Hematopoietic multipotent progenitor cell (in vitro differentiated cells): ENCODE results near the gene DRD3. TPM values are rescaled to one million over a fixed set of nuclear protein-coding genes. Genes with fewer than 3 reads are reported as not detected.
A peak's percentile ranks its signal among the peaks of the same experiment; 100 is the strongest.

ENCODE experiments used
- DNase-seq, 3 donors: peaks; one replicate each; pipeline ENCODE4 v3.0.0-alpha.2; 2011 to 2015; ENCODE audit warnings: low read depth in 2 of 3, low spot score in 2 of 3
- total RNA-seq: library from RNA; depleted of rRNA; stranded (reverse); fragments of >200 nt; gene quantifications from one replicate; pipeline ENCODE4 v1.2.3, GENCODE V29; 2012

DRD3 gene
- not detected for total RNA-seq

DNA sequence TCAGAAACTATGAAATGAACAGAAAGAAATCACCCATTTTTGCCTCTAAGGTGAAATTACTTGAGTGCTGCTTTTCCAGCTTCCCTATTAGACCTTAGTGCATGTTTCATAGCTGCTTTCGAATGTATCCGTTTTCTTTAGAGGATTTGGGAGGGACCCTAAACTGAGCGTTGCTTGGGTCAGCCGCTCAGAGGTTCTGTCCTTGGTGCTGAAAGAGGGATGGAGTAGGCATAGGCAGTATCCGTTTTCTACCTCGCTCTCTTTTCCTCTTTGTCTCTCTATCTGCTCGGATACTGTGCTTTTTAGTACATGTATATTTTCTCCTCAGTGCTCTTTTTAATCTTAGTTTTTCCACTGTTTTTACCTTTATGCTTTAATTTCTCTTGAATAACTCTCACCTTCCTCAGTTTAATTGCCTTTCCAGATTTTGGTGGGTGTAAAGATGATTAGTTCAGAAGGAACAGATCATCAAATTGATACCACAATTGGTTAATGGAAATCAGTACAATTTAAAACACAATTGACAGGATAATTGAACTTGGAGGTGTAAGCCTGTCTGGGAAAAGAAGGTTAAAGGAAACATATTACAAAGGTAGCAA, at the start of gene DRD3:
TSS of gene DRD3 (minus strand) at position 283 of the 599 bp plus-strand sequence. CDS start 7,060 bp downstream, outside the sequence.
- DNase-seq: peak in 2 of 3 donors; percentile 33 to 64

DNA sequence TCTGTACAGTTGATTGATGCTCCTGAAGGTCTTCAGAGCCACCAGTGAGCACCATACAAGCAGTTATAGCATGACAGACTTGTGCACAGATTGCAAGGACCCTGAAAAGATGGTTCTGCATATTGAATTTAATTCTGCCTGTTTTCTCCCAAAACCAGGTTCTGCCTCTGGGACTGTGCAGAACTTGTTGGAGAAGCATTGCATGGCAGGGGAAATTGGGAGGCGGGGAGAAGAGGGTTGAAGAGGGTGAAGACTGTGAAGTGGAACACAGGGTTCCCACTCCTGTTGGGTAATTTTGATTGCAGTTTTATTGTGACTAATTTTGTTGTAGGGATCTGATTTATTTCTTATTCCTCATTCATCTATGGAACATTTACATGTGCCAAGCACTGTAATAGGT, 48.2 kb upstream of the DRD3 start:
- no peak for DNase-seq

GRCh38 chr3:114226313-114226712, 47.5 kb upstream of the DRD3 start:
- no peak for DNase-seq

GRCh38 chr3:114223143-114223542, 44.3 kb upstream of the DRD3 start:
- DNase-seq: no peak

DNA sequence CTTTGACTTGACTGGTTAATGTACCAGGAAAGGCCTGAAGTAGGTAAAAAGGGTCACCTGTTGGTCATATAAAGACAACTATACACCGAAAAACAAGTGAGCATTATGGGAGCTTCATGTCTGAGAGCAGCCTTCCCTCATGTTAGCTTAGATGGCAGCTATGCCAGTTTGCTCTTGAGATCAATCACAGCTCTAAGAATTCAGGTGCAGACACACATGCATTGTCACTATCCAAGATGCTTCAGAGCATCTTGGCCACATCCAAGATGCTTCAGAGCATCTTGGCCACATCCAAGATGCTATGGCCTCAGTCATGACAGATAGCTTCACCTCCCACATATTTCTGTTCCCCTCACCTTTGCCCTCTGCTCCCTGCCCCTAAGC, 43.0 kb upstream of the DRD3 start:
- DNase-seq: no peak

DNA sequence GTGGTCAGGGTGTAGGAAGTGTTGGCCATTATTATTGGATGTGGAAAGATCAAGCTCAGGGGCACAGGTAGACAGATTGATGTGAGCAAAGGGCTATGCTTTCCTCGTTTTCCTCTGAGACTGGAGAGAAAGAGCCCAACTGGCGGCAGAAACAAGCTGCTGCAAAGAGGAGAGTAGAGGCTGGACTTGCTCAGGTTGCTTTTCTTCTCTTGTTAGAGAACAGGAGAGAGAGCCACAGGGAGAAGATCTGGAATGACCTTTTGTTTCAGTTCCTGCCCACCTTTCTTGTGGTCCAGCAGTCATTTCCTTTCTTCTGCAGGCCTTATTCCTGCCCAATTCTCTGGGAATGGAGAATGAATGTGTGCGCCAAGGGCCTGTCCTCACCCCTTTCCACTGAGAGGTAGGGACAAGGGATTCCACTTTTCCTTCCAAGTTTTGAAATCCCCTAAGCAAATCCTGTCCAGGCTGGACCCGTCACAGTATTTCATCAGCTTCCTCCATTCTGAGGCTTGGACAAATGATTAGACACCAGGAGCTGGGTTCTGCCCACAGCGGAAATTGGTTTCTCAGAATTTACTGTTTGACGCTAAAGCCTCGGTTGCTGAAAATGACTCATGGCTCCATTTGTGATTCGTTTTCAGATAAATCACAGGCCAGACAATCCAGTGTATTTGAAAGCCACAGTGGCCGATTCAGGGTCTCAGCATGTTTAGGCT, 42.5 kb upstream of the DRD3 start:
- DNase-seq: peak in 1 of 3 donors; percentile 29

DNA sequence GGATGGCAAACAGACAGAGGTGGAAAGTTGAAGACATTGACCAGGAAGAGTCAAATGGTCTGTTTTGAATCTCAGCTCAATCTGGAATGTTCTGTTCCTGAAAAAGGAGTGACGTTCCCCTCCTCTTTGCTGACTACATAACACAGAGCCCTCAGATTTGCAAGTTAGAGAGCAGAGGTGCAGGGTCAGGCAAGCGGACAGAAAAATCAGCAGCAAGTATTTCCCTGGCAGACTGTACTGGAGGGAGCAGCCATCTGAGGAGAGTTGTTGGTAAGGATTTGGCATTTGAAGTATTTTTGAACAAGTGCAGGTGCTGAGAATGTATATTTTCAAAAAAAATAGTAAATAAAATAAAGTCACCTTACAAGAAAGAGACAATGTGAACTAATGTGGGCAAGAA, 40.9 kb upstream of the DRD3 start:
- no peak for DNase-seq

GRCh38 chr3:114218578-114219185, 39.8 kb upstream of the DRD3 start:
- DNase-seq: no peak

DNA sequence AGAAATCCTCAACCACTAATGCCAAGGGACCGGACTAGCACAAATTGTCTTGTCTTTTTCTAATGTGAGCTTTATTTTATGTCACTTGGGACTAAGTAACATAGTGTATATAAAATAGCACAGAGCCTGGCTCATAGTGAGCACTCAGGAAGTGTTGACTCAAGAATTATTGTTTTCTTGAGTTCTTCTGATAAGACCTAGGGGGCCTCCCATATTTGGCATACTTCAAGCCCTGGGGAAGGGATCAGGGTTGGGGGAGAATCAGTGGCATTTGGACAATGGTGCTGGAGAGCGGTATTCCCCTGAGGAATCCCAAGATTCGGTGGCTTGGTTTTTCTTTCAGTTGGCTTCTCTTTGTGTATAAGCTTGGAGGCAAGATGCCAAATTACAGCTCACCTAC, 39.2 kb upstream of the DRD3 start:
- no peak for DNase-seq

- DNase-seq: no peak
Observed at GRCh38 chr3:114217266-114217665, 38.4 kb upstream of the DRD3 start.

DNA sequence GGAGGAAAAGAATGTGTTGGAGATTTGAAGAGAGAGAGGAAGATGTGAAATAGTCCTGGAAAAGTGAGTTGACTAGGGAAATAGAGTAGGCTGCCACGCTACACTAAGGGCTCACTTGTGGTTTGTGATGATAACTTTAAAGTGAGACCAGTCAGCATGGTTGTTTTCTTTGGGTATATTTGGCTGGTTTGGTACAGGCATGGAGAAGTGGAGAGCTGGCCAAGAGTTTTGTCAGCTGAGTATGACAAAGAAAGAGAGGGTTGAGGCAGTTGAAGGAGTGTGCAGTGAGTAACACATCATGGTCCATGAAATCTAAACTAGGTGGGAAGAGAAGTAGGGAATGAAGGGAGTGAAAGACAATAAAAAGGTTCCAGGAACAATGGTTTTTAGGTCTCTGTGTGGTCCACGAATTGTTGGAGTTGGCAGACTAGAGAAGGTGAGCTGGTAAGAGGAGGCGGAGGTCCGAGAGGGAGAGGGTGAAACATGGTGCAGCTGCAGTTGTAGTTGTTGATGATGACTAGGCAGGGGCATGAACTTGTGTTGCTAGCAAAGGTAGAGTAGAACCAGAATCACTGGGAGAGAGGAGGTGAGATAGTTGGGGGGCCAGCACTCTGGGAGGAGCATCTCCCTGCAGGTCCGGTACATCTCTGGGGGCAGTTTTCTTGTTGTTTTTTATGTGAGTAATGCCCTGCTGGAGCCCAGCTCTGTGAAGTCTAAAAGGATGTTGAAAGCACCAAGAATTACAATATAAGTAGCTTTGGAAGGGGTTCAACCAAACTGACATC, 37.5 kb upstream of the DRD3 start:
- no peak for DNase-seq

DNA sequence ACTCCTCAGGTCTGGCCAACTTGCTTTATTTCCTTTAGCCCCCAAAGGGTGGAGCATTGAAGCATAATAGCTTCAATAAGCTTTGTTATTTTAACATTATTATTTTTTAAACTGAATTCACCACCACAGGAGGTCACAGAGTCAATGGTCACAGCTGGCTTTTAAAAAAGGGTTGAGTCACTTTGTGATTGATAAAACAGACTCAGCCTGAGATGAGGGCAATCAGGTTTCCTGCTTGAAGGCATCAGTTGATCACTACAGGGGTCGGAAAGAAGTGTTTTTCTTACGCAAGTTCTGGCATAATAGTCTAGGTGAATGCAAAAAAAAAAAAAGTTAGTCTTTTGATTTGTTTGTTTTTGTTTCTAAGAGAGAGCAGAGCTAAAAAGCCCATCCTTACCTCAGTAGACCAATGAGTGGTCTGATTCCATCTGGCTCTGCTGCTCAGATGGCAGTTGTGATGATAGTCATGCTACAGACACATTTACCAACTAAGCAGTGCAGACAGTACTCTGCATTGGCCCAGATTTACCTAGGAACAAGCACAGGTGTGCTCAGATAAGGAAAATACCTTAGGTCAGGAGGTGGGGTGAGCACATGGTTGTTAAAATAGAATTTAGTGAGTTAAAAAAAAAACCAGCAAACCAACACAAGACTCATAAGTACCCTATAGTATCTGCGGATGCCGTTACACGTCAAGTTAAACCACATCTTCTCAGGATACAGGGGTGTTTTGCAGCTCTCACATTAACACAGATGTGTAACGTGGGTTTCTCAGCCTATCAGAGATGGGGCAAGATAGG, 35.9 kb upstream of the DRD3 start:
- peak in 1 of 3 donors; percentile 54 for DNase-seq

DNA sequence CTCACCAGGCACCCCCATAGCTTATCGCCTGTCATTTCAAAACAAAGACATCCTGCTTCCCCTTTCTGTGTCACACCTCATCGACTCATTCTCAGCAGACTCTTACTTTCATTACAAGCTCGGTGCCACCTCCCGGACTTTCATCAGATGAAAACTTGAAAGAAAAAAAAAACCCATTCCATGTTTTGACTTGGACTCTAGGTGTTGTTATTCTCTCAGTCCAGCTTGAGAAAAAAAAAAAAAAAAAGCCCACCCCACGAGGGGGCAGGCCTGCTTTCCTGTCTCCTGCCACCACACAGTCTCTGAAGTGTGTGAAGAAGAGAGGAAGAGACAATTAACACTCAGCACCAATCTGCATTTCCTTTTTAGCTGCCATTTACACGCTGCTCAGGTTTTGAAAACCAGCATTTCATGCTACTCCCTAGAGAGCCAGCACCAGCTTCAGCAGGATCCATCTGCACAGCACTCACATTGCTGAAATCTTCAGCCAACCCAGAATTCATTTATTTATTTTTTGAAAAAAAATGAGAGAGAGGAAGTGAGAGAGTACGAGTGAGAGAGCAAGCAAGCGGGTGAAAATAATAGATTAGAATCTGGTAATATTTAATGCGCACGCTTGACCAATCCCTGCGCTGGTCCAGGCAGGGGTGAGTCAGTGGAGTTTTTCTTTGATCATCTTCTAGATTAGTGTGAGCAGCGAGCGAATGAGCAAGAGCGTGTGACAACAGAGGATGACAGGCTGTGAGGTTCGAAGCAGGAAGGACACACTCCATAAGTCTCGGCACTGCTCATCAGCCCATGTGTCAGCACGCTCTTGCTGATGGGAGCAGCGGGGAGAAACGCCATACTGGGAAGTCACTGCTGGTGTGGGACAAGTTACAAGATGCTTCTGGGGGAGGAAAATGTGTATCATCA, 35.0 kb upstream of the DRD3 start:
- DNase-seq: peak; percentile 50 to 77 (median 57)

- DNase-seq: no peak
Observed at GRCh38 chr3:114213292-114213626, 34.4 kb upstream of the DRD3 start.

DNA sequence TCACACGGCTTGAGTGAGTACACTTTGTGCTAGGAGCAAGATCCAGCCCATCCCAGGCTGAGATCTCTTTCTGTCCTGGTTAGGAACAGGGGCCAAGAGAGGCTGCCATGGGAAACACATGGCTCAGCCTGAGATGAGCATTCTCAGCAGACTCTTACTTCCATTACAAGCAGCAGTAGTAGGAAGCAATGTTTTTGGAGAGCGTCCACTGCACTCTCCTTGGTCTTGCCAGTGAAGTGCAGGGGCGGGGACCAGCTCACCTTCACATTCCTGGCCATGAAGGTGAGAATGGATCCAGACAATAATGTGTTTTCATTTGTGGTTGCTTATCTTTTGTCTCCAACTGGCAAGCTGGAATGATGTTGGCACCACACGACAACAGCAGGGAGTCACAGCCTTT, 33.8 kb upstream of the DRD3 start:
- no peak for DNase-seq

DNA sequence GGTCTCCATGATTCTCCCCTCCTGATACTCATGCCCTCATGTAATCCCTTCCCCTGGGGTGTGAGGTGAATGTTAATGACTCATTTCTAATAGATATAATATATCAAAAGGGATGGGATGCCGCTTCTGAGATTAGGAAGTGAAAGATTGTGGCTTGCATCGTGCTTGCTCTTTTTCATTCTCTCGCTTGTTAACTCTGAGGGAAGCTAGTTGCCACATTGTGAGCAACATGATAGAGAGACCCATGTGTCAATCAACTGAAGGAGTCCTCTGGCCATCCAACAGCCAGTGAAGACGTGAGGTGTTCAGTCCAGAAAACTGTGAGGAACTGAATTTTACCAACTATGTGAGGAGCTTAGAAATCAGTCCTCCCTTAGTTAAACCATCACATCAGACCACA, 28.9 kb upstream of the DRD3 start:
- DNase-seq: no peak

GRCh38 chr3:114206342-114206741, 27.5 kb upstream of the DRD3 start:
- DNase-seq: no peak

- DNase-seq: no peak
Observed at GRCh38 chr3:114205541-114205940, 26.7 kb upstream of the DRD3 start.

GRCh38 chr3:114194750-114195149, 15.9 kb upstream of the DRD3 start:
- no peak for DNase-seq

DNA sequence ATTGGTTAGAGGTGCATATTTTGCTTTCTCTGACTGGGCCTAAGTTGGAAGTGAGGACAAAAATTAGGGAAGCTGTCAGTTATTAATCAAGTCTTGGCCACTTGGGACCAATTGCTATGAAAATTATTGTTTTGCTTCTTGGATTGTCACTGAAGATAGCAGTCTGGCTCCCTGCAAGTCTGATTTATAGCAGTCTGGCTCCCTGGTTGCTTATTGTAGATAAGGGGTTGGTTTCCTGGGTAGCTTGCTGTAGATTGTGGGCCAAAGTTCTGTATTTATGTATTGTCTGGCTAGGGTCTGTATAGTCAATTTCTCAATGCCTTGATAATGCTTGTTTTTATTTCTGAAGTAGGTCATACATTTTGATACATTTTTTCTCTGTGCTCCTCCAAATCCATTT, 13.3 kb upstream of the DRD3 start:
- DNase-seq: no peak
